Kasumi-1 (cell line): Measurements from ENCODE around the gene CHST8.
"Not testable (repeated sequence)": the region's sequence is repeated elsewhere in the genome, so short reads cannot be mapped to it uniquely, and the experiment has no call there.

Experiments used
- DNase-seq, 2 experiments: peaks; one replicate each; lab custom pipeline; 2025; lab: John Stamatoyannopoulos, UW

CHST8 gene, protein sequence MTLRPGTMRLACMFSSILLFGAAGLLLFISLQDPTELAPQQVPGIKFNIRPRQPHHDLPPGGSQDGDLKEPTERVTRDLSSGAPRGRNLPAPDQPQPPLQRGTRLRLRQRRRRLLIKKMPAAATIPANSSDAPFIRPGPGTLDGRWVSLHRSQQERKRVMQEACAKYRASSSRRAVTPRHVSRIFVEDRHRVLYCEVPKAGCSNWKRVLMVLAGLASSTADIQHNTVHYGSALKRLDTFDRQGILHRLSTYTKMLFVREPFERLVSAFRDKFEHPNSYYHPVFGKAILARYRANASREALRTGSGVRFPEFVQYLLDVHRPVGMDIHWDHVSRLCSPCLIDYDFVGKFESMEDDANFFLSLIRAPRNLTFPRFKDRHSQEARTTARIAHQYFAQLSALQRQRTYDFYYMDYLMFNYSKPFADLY

DNA sequence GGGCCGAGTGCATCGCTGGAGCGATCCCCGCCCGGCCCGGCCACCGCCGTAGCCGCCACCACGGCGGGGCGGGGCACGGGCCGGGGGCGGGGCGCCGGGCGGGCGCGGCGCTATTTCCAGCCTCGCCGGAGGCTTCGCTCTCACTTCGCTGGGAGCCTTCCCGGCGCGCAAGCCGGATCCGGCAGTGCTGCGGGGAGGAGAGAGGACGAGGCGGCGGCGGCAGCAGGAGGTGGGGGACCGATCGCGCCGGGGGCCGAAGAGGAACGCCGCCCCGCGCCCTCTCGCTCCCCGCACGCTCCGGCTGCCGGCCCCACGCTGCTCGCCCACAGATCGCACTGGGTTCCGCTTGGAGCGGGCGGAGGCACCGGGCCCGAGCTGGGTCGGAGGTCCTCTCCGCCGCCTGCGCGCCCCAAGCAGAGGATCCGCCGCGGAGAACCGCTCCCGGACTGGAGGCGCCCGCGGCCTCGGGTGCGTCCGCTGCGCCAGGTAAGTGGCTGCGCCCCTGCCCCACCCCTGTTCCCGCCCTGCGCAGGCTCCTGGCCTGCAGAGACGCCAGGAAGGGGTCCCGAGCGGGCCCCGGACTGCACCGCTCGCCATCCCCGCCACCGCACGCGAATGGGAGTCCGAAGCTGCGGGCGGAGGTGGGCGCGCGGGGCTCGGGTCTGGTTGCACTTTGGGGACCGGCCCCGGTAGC is at the start of gene CHST8:
Gene CHST8 (plus strand): TSS at position 143 of the 694 bp plus-strand sequence. CDS start 67,309 bp downstream, outside the sequence.
- no peak for DNase-seq

- no peak for DNase-seq
Observed at GRCh38 chr19:33572929-33573328, 48.8 kb upstream of the CHST8 start.

DNA sequence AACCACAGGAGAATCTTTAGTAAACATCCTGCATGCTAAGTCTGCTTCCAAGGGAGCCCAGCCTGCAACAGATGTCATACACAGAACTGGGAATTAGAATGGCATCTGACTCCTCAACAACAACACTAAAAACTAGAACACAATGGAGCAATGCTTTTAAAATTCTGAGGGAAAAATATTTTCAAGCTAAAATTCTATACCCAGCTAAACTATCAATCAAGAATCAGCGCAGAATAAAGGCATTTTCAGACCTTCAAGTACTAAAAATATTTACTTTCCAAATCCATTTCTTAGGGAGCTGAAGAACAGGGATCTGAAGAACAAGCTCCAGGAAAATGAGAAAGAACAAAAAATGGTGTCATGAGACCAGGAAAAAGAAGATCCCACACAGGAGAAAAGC is 46.9 kb upstream of the CHST8 start:
- no peak for DNase-seq

- no peak for DNase-seq
Observed at GRCh38 chr19:33578697-33579096, 43.1 kb upstream of the CHST8 start.

DNA sequence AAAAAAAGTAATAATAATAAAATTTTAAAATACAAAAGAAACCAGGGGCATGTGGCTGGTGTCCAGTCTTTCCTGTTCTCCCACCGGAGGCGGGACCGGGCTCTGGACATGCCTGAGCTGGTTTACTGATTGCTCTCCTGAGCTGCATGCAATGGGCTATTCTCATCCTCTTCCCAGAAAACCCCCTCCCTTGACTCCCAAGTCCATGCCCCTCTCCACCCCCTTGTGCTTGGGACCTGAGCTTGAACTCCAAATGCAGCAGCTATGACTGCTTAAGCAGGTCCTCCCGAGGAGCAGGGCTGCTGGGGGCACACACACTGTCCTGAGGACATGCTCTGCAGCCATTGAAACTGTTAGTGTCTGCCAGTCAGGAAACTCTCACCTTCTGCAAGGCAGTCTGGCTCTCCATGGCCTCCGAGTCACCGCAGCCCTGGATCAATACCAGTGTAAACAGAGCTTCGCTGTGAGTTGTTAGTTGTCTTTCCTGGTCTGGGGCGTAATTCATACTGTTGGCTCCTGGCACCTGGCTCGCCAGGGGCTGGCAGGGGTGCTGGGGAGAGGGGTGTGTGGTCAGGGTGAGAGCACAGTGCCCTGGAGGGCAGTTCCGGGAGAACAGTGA is 41.6 kb upstream of the CHST8 start:
- DNase-seq: no peak

GRCh38 chr19:33580645-33581037 is 41.1 kb upstream of the CHST8 start:
- DNase-seq: no peak

DNA sequence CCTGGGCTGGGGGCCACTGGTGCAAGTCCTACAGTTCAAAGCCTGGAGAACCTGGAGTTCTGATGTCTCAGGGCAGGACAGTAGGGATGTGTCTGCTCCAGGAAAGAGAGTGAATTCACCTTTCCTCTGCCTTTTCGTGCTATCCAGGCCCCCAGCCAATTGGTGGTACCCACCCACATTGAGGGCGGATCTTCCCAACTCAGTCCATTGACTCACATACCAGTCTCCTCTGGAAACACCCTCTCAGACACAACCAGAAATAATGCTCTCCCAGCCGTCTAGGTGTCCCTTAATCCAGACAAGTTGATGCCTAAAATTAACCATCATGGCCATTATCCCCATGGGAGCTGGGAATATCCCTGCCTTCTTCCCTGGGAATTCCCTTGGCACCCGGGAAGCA is 38.8 kb upstream of the CHST8 start:
- no peak for DNase-seq

DNA sequence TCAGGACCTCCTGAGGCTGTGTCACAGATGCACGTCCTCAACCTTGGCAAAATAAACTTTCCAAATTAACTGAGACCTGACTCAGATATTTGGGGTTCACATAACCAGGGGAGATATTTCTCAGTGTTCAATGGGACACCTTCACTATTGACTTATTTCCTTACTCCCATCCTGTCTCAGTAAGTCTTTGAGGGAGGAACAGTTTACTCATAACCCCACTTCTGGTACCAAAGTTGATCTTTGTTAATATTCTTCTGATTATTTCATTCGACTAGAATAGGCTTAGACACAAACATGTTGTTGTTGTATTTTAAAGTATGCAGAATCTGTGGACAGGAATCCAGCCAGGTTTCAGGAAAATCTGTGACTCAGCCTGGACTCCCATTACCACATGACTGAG is 34.6 kb upstream of the CHST8 start:
- no peak for DNase-seq

GRCh38 chr19:33590224-33590623 is 31.5 kb upstream of the CHST8 start:
- no peak for DNase-seq

DNA sequence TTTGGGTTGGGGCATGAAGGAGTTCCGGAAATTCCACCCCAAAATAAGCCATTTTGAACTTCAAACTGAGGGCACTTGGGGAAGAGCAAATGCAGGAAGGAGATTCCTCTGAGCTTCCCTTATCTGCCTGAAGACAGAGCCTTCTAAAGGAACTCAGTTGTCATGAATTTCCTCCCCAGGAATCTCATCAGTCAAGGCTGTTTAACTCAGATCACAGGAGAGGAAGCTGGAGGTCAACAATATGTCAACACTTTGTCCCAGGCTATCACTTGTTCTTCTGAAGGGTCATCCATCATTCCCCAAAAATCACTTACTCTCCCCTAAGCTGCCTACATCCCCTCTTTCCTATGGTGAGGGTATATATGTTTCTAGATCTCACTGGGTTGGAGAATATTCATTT is 26.0 kb upstream of the CHST8 start:
- DNase-seq: no peak

- no peak for DNase-seq
Observed at GRCh38 chr19:33601583-33601982, 20.2 kb upstream of the CHST8 start.

DNA sequence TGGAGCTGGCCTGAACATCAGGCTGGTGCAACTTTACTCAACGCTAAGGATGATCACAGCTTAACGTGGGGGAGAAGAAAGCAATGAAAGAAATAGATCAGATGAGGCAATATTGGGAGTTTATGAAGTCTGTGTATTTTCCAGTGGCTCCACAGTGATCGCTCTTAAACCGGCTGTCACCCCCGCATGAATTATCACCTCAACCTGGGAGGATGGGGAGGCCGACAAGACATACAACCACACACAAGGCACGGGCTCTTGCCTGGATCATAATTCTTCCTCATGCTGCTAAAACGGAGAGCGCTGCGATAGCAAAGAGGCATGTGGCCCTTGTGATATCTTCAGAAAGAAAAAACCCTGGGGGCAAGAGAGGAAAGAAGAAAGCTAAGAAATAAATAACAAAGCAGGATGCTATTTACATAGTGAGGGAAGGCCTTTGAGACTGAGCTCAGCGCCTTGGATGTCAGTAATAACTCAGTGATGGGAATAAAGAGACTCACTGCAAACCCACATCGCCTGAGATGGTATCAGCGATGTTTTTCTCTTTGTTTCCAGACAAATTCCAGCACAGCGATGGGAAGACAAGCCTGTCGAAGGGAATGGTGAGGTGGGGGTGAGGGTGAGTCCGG is 19.1 kb upstream of the CHST8 start:
- no peak for DNase-seq

GRCh38 chr19:33603377-33603776 is 18.4 kb upstream of the CHST8 start:
- DNase-seq: no peak

GRCh38 chr19:33604651-33605050 is 17.1 kb upstream of the CHST8 start:
- no peak for DNase-seq

GRCh38 chr19:33605803-33606295 is 15.9 kb upstream of the CHST8 start:
- not testable (repeated sequence) for DNase-seq

GRCh38 chr19:33606556-33606955 is 15.2 kb upstream of the CHST8 start:
- DNase-seq: no peak

- no peak for DNase-seq
Observed at GRCh38 chr19:33609353-33609752, 12.4 kb upstream of the CHST8 start.

DNA sequence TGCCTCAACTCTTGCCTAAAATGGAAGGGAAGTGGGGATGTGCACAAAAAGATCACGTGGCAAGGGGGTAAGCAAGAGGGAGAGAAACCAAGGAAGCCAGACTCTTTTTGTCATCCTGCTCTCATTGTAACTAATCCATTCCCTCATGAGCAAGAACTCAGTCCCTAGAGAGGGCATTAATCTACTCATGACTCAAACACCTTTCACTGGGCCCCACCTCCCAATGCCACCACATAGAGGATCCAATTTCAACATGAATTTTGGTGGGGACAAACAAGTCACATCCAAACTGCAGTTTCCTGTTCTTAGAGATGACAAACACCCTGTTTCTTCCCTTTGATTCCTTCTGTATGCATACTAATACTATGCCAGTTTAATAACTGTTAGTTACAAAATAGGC is 11.2 kb upstream of the CHST8 start:
- no peak for DNase-seq

- no peak for DNase-seq
Observed at GRCh38 chr19:33612928-33613619, 8.7 kb upstream of the CHST8 start.

GRCh38 chr19:33613620-33614000 is 8.1 kb upstream of the CHST8 start:
- no peak for DNase-seq

- no peak for DNase-seq
Observed at GRCh38 chr19:33616346-33616745, 5.4 kb upstream of the CHST8 start.

DNA sequence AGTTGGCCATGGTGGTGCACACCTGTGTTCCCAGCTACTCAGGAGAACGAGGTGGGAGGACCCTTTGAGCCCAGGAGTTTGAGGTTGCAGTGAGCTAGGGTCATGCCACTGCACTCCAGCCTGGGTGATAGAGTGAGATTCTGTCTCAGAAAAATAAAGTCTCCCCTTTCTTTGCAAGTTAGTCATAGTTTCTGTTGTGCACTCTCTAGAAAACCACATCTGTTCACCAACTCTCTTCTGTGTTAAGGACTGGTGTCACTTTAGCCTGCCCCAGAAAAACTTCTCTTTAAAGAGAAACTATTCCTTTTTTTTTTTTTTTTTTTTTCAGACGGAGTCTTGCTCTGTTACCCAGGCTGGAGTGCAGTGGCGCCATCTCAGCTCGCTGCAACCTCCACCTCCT is 4.9 kb upstream of the CHST8 start:
- DNase-seq: no peak
